Naive thymus-derived CD4-positive, alpha-beta T cell (primary cell): ENCODE data around the gene IFTAP. TPM values are rescaled to one million over a fixed set of nuclear protein-coding genes. Genes with fewer than 3 reads are reported as not detected.

Experiments
- ATAC-seq: fragments of 150-1000 bp; cut with Tn5 transposase; 2 replicates; pipeline ENCODE4 v1.10.0; 2021; ENCODE audit warnings: mild to moderate bottlenecking, moderate library complexity
- CTCF ChIA-PET: fragments of 350-600 bp; sonication (Branson Sonifier 250); formaldehyde crosslinking; loops from one replicate; lab custom pipeline; 2021; ENCODE audit warnings: antibody characterized with exemption; lab: Charles Lee
- POLR2A ChIA-PET: fragments of 350-600 bp; sonication (Branson Sonifier 250); formaldehyde crosslinking; loops from one replicate; lab custom pipeline; 2021; ENCODE audit warnings: antibody characterized with exemption, inconsistent platforms; lab: Charles Lee
- DNase-seq, 9 donors: peaks; one replicate each; pipeline versions ENCODE4 v3.0.0 to v3.0.0-alpha.2; 2020 to 2022; ENCODE audit warnings: mixed read lengths in 1 of 9
- H3K27ac ChIP-seq: one replicate; pipeline ENCODE4 v1.7.0; 2013; ENCODE audit warnings: mild to moderate bottlenecking, low read depth, low read length, moderate library complexity
- H3K27me3 ChIP-seq, 2 donors: one replicate each; pipeline ENCODE4 v1.7.0; 2013; ENCODE audit warnings: low read length in 2 of 2, mild to moderate bottlenecking in 2 of 2, moderate library complexity in 2 of 2; ENCODE audit not compliant: control insufficient read depth in 2 of 2, insufficient read depth in 2 of 2
- H3K36me3 ChIP-seq, 3 experiments: 1 replicate in 2 of 3; 2 replicates in 1 of 3; pipeline ENCODE4 v1.7.0; 2013; ENCODE audit warnings: low read length in 3 of 3, mild to moderate bottlenecking in 3 of 3, moderate library complexity in 1 of 3; ENCODE audit not compliant: insufficient read depth in 3 of 3, control insufficient read depth in 2 of 3
- H3K4me1 ChIP-seq, 2 donors: one replicate each; pipeline ENCODE4 v1.7.0; 2013; ENCODE audit warnings: low read length in 2 of 2, mild to moderate bottlenecking in 2 of 2, moderate library complexity in 1 of 2; ENCODE audit not compliant: control insufficient read depth in 2 of 2, insufficient read depth in 2 of 2
- H3K4me3 ChIP-seq: 2 replicates; pipeline ENCODE4 v1.7.0; 2013; ENCODE audit warnings: mild to moderate bottlenecking, low read length
- H3K9me3 ChIP-seq, 3 experiments: 1 replicate in 2 of 3; 2 replicates in 1 of 3; pipeline ENCODE4 v1.7.0; 2013; ENCODE audit warnings: low read length in 3 of 3; ENCODE audit not compliant: control insufficient read depth in 2 of 3
- H3K27ac Mint-ChIP-seq, 9 donors: one replicate each; pipeline ENCODE4 v1.8.0; 2020 to 2022; ENCODE audit warnings: mixed read lengths in 9 of 9, mild to moderate bottlenecking in 8 of 9, moderate library complexity in 5 of 9, inconsistent platforms in 2 of 9
- H3K27me3 Mint-ChIP-seq, 5 donors: one replicate each; pipeline ENCODE4 v1.8.0; 2021 to 2022; ENCODE audit warnings: mixed read lengths in 5 of 5, mild to moderate bottlenecking in 1 of 5
- H3K36me3 Mint-ChIP-seq, 5 donors: one replicate each; pipeline ENCODE4 v1.8.0; 2020 to 2022; ENCODE audit warnings: mixed read lengths in 5 of 5, mild to moderate bottlenecking in 3 of 5, inconsistent platforms in 1 of 5
- H3K4me1 Mint-ChIP-seq, 7 donors: one replicate each; pipeline ENCODE4 v1.8.0; 2020 to 2022; ENCODE audit warnings: mixed read lengths in 7 of 7, mild to moderate bottlenecking in 3 of 7, inconsistent platforms in 1 of 7
- H3K4me3 Mint-ChIP-seq, 10 donors: one replicate each; pipeline ENCODE4 v1.8.0; 2020 to 2022; ENCODE audit warnings: mild to moderate bottlenecking in 10 of 10, mixed read lengths in 10 of 10, moderate library complexity in 6 of 10, inconsistent platforms in 2 of 10
- H3K9me3 Mint-ChIP-seq, 11 donors: one replicate each; pipeline ENCODE4 v1.8.0; 2020 to 2022; ENCODE audit warnings: mixed read lengths in 11 of 11, mild to moderate bottlenecking in 4 of 11, inconsistent platforms in 1 of 11, moderate library complexity in 1 of 11
- intact Hi-C, 2 donors: fragments of 100-400 bp; cut with micrococcal nuclease; formaldehyde crosslinking; loops; one replicate each; pipeline ENCODE4 v1.15.1; 2023
- polyA plus RNA-seq, 2 donors: library from polyadenylated mRNA; unstranded; fragments of 300-500 nt; fragmentation: Illumina TruSeq; gene quantifications; one replicate each; pipeline ENCODE4 v1.2.3, GENCODE V29; 2021
- total RNA-seq, 6 experiments: library from RNA in 5 of 6; stranded (reverse) in 5 of 6; gene quantifications; 1 replicate in 5 of 6; 2 replicates in 1 of 6; pipeline ENCODE4 v1.2.3 and lab custom pipeline; 2021 to 2026

The IFTAP gene
- total and polyA plus RNA-seq, 7 experiments from 2014 or later: 1.1 to 14.1 (median 3.2) TPM; not detected in 1

- peaks cover 0 to 7% (median 0%) of the 10 kb centered on the region in 7 donors for H3K4me1 Mint-ChIP-seq
- H3K4me3 ChIP-seq: no peak overlapping the region
- H3K9me3 ChIP-seq: no peaks in the 10 kb centered on the region
- intact Hi-C loops: no loop called here
- no peaks in the 10 kb centered on the region for H3K36me3 Mint-ChIP-seq
- ChIA-PET POLR2A (interaction anchor here (0.6 kb wide), 1 partner anchor 16 kb away, joined by 4 read pairs; no protein-coding TSS in a partner anchor), CTCF (no interaction called here)
- DNase-seq: no peak
- H3K27ac Mint-ChIP-seq: no peak overlapping the region
- H3K9me3 Mint-ChIP-seq: peaks cover 0 to 6% (median 0%) of the 10 kb centered on the region in 11 donors
- H3K27me3 ChIP-seq: no peaks in the 10 kb centered on the region
- ATAC-seq: no peak
- H3K4me1 ChIP-seq: no peaks in the 10 kb centered on the region
- H3K4me3 Mint-ChIP-seq: peak overlapping the region in 2 of 10 donors; percentile 3 to 40
- H3K27ac ChIP-seq: no peak overlapping the region
- no peaks in the 10 kb centered on the region for H3K36me3 ChIP-seq
- H3K27me3 Mint-ChIP-seq: peaks cover 7 to 17% (median 13%) of the 10 kb centered on the region in 5 donors
Observed at GRCh38 chr11:36618363-36619047, 24.2 kb downstream of the IFTAP start.

DNA sequence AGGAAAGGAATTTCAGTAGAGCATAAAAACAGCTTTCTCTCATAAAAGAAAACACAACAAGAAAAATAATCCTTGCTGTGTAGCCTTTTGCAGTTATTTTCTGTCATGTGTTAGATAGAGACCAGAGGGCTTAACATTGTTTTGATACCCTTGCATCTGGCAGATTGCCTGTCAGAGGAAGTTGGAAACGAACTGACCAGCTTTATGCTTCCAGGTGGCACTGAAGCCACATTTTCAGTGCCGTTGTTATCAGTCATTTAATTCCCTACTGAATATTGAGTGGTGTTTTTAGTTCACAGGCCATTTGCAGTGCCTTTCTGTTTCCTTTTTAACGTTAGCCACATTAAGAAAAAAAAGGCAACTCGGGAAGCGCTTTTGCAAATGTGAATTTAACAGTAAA, 25.2 kb downstream of the IFTAP start:
- Histone ChIP-seq H3K4me3 (no peak overlapping the region), H3K9me3 (no peaks in the 10 kb centered on the region), H3K4me1 (no peaks in the 10 kb centered on the region), H3K36me3 (no peaks in the 10 kb centered on the region), H3K27me3 (no peaks in the 10 kb centered on the region), H3K27ac (no peak overlapping the region)
- POLR2A ChIA-PET: interaction anchor here (0.6 kb wide), 1 partner anchor 17 kb away, joined by 4 read pairs; no protein-coding TSS in a partner anchor
- Mint-ChIP-seq H3K27ac (no peak overlapping the region), H3K4me3 (peak overlapping the region in 1 of 10 donors; percentile 42), H3K9me3 (peaks cover 0 to 6% (median 0%) of the 10 kb centered on the region in 11 donors), H3K36me3 (no peaks in the 10 kb centered on the region), H3K4me1 (peaks cover 0 to 7% (median 0%) of the 10 kb centered on the region in 7 donors), H3K27me3 (peaks cover 7 to 18% (median 14%) of the 10 kb centered on the region in 5 donors)
- intact Hi-C loops: no loop called here
- DNase-seq (no peak), ATAC-seq (no peak)
- CTCF ChIA-PET: interaction anchor here (0.7 to 1.1 kb wide), 2 partner anchors 55 to 128 kb away, joined by 3 read pairs; no protein-coding TSS in a partner anchor

- Mint-ChIP-seq H3K27me3 (peaks cover 7 to 19% (median 14%) of the 10 kb centered on the region in 5 donors), H3K4me3 (no peak overlapping the region), H3K36me3 (no peaks in the 10 kb centered on the region), H3K4me1 (peaks cover 0 to 7% (median 0%) of the 10 kb centered on the region in 7 donors), H3K9me3 (peaks cover 0 to 6% (median 0%) of the 10 kb centered on the region in 11 donors), H3K27ac (no peak overlapping the region)
- no peaks in the 10 kb centered on the region for H3K27me3 ChIP-seq
- H3K27ac ChIP-seq: no peak overlapping the region
- H3K36me3 ChIP-seq: no peaks in the 10 kb centered on the region
- no peaks in the 10 kb centered on the region for H3K4me1 ChIP-seq
- no peak overlapping the region for H3K4me3 ChIP-seq
- intact Hi-C loops: no loop called here
- POLR2A ChIA-PET: no interaction called here
- CTCF ChIA-PET: interaction anchor here (0.7 to 1.1 kb wide), 2 partner anchors 56 to 127 kb away, joined by 3 read pairs; no protein-coding TSS in a partner anchor
- DNase-seq (no peak), ATAC-seq (no peak)
- H3K9me3 ChIP-seq: no peaks in the 10 kb centered on the region
Observed at GRCh38 chr11:36620246-36620645, 25.9 kb downstream of the IFTAP start.

DNA sequence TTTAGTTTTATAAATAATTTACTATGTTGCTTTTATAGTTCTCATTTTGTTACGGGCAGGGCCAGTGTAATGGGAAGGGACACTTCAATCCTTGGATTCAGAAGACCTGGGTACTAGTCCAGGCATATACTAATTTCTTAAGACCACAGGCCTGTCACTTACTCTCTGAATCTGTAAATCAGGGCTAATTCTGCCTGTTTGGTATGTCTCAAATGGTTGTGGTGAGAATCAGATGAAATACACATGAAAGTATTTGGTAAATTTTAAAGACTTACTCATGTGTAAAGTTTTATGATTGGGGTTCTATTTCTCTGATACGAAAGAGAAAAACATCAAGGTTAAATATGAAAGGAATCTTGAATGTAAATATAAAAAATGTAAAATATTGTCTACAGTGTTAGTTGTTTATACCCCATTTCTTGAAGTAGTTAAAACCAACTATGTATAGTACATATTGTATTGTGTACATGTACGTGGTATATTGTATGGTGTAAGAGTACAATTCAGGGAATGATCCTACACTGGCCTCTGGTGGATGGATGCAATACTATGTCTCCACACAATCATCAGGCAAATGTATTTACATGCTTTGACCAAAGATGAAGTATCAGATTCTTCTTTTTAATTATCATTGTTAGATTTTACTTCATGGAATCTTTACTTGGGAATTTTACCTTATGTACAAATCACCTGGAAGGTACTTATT, 28.3 kb downstream of the IFTAP start:
- H3K27me3 Mint-ChIP-seq: peaks cover 7 to 23% (median 14%) of the 10 kb centered on the region in 5 donors
- CTCF ChIA-PET: no interaction called here
- peak; percentile 62 for ATAC-seq
- no peaks in the 10 kb centered on the region for H3K4me1 ChIP-seq
- H3K9me3 ChIP-seq: no peaks in the 10 kb centered on the region
- no peaks in the 10 kb centered on the region for H3K36me3 ChIP-seq
- no peaks in the 10 kb centered on the region for H3K9me3 Mint-ChIP-seq
- H3K27ac ChIP-seq: no peak overlapping the region
- no peak overlapping the region for H3K4me3 Mint-ChIP-seq
- H3K27me3 ChIP-seq: no peaks in the 10 kb centered on the region
- H3K27ac Mint-ChIP-seq: no peak overlapping the region
- intact Hi-C loops: no loop called here
- no peak for DNase-seq
- H3K4me1 Mint-ChIP-seq: peaks cover 0 to 7% (median 0%) of the 10 kb centered on the region in 7 donors
- H3K4me3 ChIP-seq: no peak overlapping the region
- POLR2A ChIA-PET: no interaction called here
- H3K36me3 Mint-ChIP-seq: no peaks in the 10 kb centered on the region

- no peak for DNase-seq
- no peak for ATAC-seq
- Mint-ChIP-seq H3K36me3 (no peaks in the 10 kb centered on the region), H3K4me1 (peaks cover 0 to 4% (median 0%) of the 10 kb centered on the region in 7 donors), H3K9me3 (no peaks in the 10 kb centered on the region), H3K27me3 (peaks cover 4 to 19% (median 10%) of the 10 kb centered on the region in 5 donors), H3K4me3 (no peak overlapping the region), H3K27ac (no peak overlapping the region)
- no peaks in the 10 kb centered on the region for H3K9me3 ChIP-seq
- intact Hi-C loops: no loop called here
- no peak overlapping the region for H3K4me3 ChIP-seq
- H3K27me3 ChIP-seq: no peaks in the 10 kb centered on the region
- ChIA-PET CTCF (no interaction called here), POLR2A (no interaction called here)
- no peaks in the 10 kb centered on the region for H3K36me3 ChIP-seq
- H3K27ac ChIP-seq: no peak overlapping the region
- H3K4me1 ChIP-seq: no peaks in the 10 kb centered on the region
Observed at GRCh38 chr11:36623494-36623893, 29.2 kb downstream of the IFTAP start.

GRCh38 chr11:36627006-36627405, 32.7 kb downstream of the IFTAP start:
- H3K36me3 Mint-ChIP-seq: peaks cover 0 to 4% (median 0%) of the 10 kb centered on the region in 5 donors
- Histone ChIP-seq H3K27me3 (no peaks in the 10 kb centered on the region), H3K36me3 (no peaks in the 10 kb centered on the region), H3K4me1 (no peaks in the 10 kb centered on the region), H3K27ac (no peak overlapping the region), H3K9me3 (no peaks in the 10 kb centered on the region), H3K4me3 (no peak overlapping the region)
- CTCF ChIA-PET: no interaction called here
- ATAC-seq: no peak
- POLR2A ChIA-PET: no interaction called here
- DNase-seq: no peak
- intact Hi-C loops: no loop called here
- no peak overlapping the region for H3K4me3 Mint-ChIP-seq
- peaks cover 0 to 3% (median 0%) of the 10 kb centered on the region in 7 donors for H3K4me1 Mint-ChIP-seq
- H3K27me3 Mint-ChIP-seq: peaks cover 0 to 11% (median 6%) of the 10 kb centered on the region in 5 donors
- H3K27ac Mint-ChIP-seq: no peak overlapping the region
- H3K9me3 Mint-ChIP-seq: no peaks in the 10 kb centered on the region
